ENCODE measurements around the gene DSC3.
"Not testable (repeated sequence)": the region's sequence is repeated elsewhere in the genome, so short reads cannot be mapped to it uniquely, and the experiment has no call there.

DSC3 gene

DNA sequence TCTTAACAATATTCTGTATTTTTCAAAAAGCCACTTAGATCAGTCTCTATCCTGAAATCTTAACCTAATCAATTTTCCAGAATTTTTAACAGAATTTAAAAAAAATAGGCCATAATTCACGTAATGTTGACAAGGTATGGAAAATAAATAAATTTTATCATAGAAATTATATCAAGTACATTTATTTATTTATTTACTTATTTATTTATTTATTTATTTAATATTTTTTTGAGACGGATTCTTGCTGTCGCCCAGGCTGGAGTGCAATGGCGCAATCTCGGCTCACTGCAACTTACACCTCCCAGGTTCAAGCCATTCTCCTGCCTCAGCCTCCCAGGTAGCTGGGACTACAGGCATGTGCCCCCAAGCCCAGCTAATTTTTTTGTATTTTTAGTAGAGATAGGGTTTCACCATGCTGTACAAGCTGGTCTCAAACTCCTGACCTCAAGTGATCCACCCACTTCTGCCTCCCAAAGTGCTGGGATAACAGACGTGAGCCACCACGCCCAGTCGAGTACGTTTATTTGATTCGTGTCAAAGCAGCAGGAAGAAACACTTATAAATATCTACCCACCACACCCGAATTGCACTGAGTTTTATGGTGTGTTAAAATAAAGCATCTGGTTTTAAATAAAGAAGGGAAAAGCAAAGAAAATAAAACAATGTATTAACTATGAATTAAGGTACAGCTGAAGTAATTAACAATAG lies 60.1 kb downstream of the DSC3 start (continued):
- no peak for TF ChIP-seq ZIC2 (tag by site-specific recombination; IDR thresholded peaks at IDR 0.05)
- no peak for TF ChIP-seq ZNF677 (tag by site-specific recombination; IDR thresholded peaks at IDR 0.05)
- TF ChIP-seq ZXDB (tag by site-specific recombination; IDR thresholded peaks at IDR 0.05), result 0 out of 2 replicates have a peak, but pooled peaks have one; percentile 35
- no peak for TF ChIP-seq ZNF174 (tag by site-specific recombination; IDR thresholded peaks at IDR 0.05)
- TF ChIP-seq ZNF623 (tag by site-specific recombination; IDR thresholded peaks at IDR 0.05), result peak; percentile 50
- peak; percentile 60; the same call in 1 of the 2 replicates for TF ChIP-seq ZNF140 (tag by site-specific recombination; IDR thresholded peaks at IDR 0.05)
- TF ChIP-seq ZBTB1 (tag by site-specific recombination; IDR thresholded peaks at IDR 0.05), result no peak
- peak; percentile 45 for TF ChIP-seq ZNF555 (tag by site-specific recombination; conservative IDR thresholded peaks at IDR 0.05)
- TF ChIP-seq ZNF529 (tag by site-specific recombination; IDR thresholded peaks at IDR 0.05; ENCODE audit: insufficient replicate concordance), result no peak
- TF ChIP-seq ZNF175 (tag by site-specific recombination; IDR thresholded peaks at IDR 0.05), result no peak
- TF ChIP-seq, protein P1, sequence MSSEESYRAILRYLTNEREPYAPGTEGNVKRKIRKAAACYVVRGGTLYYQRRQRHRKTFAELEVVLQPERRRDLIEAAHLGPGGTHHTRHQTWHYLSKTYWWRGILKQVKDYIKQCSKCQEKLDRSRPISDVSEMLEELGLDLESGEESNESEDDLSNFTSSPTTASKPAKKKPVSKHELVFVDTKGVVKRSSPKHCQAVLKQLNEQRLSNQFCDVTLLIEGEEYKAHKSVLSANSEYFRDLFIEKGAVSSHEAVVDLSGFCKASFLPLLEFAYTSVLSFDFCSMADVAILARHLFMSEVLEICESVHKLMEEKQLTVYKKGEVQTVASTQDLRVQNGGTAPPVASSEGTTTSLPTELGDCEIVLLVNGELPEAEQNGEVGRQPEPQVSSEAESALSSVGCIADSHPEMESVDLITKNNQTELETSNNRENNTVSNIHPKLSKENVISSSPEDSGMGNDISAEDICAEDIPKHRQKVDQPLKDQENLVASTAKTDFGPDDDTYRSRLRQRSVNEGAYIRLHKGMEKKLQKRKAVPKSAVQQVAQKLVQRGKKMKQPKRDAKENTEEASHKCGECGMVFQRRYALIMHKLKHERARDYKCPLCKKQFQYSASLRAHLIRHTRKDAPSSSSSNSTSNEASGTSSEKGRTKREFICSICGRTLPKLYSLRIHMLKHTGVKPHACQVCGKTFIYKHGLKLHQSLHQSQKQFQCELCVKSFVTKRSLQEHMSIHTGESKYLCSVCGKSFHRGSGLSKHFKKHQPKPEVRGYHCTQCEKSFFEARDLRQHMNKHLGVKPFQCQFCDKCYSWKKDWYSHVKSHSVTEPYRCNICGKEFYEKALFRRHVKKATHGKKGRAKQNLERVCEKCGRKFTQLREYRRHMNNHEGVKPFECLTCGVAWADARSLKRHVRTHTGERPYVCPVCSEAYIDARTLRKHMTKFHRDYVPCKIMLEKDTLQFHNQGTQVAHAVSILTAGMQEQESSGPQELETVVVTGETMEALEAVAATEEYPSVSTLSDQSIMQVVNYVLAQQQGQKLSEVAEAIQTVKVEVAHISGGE (tag by site-specific recombination; conservative IDR thresholded peaks at IDR 0.05; ENCODE audit: low read depth), result peak; percentile 50
- no peak for TF ChIP-seq ZBTB48 (tag by site-specific recombination; IDR thresholded peaks at IDR 0.05)
- TF ChIP-seq MZF1 (tag by site-specific recombination; IDR thresholded peaks at IDR 0.05; ENCODE audit: borderline replicate concordance), result no peak
- no peak for TF ChIP-seq ZNF843 (tag by site-specific recombination; IDR thresholded peaks at IDR 0.05)
- TF ChIP-seq, protein P2, sequence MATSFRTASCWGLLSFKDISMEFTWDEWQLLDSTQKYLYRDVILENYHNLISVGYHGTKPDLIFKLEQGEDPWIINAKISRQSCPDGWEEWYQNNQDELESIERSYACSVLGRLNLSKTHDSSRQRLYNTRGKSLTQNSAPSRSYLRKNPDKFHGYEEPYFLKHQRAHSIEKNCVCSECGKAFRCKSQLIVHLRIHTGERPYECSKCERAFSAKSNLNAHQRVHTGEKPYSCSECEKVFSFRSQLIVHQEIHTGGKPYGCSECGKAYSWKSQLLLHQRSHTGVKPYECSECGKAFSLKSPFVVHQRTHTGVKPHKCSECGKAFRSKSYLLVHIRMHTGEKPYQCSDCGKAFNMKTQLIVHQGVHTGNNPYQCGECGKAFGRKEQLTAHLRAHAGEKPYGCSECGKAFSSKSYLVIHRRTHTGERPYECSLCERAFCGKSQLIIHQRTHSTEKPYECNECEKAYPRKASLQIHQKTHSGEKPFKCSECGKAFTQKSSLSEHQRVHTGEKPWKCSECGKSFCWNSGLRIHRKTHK (tag by site-specific recombination; IDR thresholded peaks at IDR 0.05), result no peak
- TF ChIP-seq KLF9 (tag by site-specific recombination; IDR thresholded peaks at IDR 0.05; ENCODE audit: low read depth), result no peak

DNA sequence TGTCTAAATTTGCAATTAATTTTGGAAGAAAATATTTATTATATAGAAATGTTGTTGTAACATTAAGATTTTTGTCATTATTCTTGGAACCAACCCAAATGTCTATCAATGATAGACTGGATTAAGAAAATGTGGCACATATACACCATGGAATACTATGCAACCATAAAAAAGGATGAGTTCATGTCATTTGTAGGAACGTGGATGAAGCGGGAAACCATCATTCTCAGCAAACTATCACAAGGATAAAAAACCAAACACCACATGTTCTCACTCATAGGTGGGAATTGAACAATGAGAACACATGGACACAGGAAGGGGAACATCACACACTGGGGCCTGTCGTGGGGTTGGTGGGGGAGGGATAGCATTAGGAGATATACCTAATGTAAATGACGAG lies 64.5 kb downstream of the DSC3 start:
- CTCF ChIA-PET, result interaction anchor here (0.5 to 4.1 kb wide), 2 partner anchors 8 to 138 kb away, joined by 4 to 25 read pairs; no protein-coding TSS in a partner anchor

DNA sequence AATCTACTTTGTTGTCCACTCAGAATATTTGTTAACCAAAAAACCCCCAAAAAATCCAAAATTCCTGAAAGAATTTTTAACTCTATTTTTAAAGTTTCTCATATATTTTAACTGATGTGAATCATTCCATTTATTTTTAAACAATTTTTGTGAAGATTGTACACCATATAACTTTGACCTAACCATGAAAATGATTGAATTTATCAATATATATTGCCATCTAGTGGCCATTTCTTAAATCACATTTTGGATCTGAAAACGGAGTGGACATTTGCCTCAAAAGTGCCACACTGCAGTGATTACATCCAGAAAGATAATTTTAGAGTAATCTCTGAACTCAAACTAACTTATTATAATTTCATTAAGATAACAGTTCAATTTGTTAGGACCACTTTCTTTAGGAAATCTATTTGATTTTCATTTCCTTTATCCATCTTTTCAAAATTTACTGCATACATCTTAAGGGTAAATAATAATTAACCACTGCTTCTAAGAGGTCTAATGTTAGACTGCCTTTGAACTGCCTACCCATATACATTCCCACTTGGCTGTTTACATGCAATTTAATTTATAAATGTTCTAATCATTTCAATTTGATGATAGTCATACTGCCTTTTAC lies 71.1 kb downstream of the DSC3 start:
- Histone ChIP-seq H3K27ac (ENCODE audit: extremely low read depth, low read depth, low read length) (no peak overlapping the region), H3K4me3 (ENCODE audit: low read depth, low read length) (no peak overlapping the region), H3K4me1 (ENCODE audit: control insufficient read depth, insufficient read depth, low read length) (no peaks in the 10 kb centered on the region), H3K9me3 (ENCODE audit: control insufficient read depth, insufficient read depth, low read depth, low read length) (no peaks in the 10 kb centered on the region), H3K36me3 (ENCODE audit: control insufficient read depth in 2 of 2, insufficient read depth in 1 of 2, low read length in 2 of 2) (no peaks in the 10 kb centered on the region)
- POLR2A ChIA-PET, result no interaction called here
- TF ChIP-seq, protein P3, sequence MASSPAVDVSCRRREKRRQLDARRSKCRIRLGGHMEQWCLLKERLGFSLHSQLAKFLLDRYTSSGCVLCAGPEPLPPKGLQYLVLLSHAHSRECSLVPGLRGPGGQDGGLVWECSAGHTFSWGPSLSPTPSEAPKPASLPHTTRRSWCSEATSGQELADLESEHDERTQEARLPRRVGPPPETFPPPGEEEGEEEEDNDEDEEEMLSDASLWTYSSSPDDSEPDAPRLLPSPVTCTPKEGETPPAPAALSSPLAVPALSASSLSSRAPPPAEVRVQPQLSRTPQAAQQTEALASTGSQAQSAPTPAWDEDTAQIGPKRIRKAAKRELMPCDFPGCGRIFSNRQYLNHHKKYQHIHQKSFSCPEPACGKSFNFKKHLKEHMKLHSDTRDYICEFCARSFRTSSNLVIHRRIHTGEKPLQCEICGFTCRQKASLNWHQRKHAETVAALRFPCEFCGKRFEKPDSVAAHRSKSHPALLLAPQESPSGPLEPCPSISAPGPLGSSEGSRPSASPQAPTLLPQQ (tag by site-specific recombination; IDR thresholded peaks at IDR 0.05), result no peak
- TF ChIP-seq ZNF654 (tag by site-specific recombination; IDR thresholded peaks at IDR 0.05; ENCODE audit: low read depth), result peak; percentile 47
- TF ChIP-seq, protein P4, sequence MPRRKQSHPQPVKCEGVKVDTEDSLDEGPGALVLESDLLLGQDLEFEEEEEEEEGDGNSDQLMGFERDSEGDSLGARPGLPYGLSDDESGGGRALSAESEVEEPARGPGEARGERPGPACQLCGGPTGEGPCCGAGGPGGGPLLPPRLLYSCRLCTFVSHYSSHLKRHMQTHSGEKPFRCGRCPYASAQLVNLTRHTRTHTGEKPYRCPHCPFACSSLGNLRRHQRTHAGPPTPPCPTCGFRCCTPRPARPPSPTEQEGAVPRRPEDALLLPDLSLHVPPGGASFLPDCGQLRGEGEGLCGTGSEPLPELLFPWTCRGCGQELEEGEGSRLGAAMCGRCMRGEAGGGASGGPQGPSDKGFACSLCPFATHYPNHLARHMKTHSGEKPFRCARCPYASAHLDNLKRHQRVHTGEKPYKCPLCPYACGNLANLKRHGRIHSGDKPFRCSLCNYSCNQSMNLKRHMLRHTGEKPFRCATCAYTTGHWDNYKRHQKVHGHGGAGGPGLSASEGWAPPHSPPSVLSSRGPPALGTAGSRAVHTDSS (tag by site-specific recombination; IDR thresholded peaks at IDR 0.05), result no peak
- CTCF ChIA-PET, result interaction anchor here (0.6 to 2.6 kb wide), 22 partner anchors 9 to 1006 kb away, joined by 3 to 41 read pairs (median 4); no protein-coding TSS in a partner anchor

More for the DNA sequence above, 64.5 kb downstream of the DSC3 start:
- H3K36me3 ChIP-seq (ENCODE audit: control insufficient read depth in 2 of 2, insufficient read depth in 1 of 2, low read length in 2 of 2); H3K9me3 ChIP-seq (ENCODE audit: control insufficient read depth, insufficient read depth, low read depth, low read length); POLR2A ChIA-PET; H3K4me3 ChIP-seq (ENCODE audit: low read depth, low read length); H3K4me1 ChIP-seq (ENCODE audit: control insufficient read depth, insufficient read depth, low read length); H3K27ac ChIP-seq (ENCODE audit: extremely low read depth, low read depth, low read length): not testable (repeated sequence)
- TF ChIP-seq ZNF146 (tag by site-specific recombination; IDR thresholded peaks at IDR 0.05), result peak; percentile 78
- TF ChIP-seq, protein P5, sequence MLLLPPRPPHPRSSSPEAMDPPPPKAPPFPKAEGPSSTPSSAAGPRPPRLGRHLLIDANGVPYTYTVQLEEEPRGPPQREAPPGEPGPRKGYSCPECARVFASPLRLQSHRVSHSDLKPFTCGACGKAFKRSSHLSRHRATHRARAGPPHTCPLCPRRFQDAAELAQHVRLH (tag by site-specific recombination; IDR thresholded peaks at IDR 0.05), result peak; percentile 62; the same call in 1 of the 2 replicates
